ENCODE measurements around the gene SAMD13. TPM values are rescaled to one million over a fixed set of nuclear protein-coding genes. Genes with fewer than 3 reads are reported as not detected.

SAMD13 gene
- total and polyA plus RNA-seq, 10 of the 15 experiments (the other 5 are each of a cell fraction or from before 2014, with no cell fraction given) = 0.81 to 1.9 (median 1.2) TPM; not detected in 1

GRCh38 chr1:84259376-84259775 lies 42.1 kb upstream of the SAMD13 start:
- in situ Hi-C loops (cut with MboI) = no loop called here
- ATAC-seq (no peak), FAIRE-seq (no peak), DNase-seq (ENCODE audit: low read depth, low spot score) (no peak)
- RAD21 ChIA-PET (ENCODE audit: unreplicated experiment) = interaction anchor here (0.6 kb wide), 1 partner anchor 10 kb away, joined by 3 read pairs; no protein-coding TSS in a partner anchor
- no peaks in the 10 kb centered on the region for H3K36me3 ChIP-seq (ENCODE audit: control insufficient read depth in 2 of 2, insufficient read depth in 2 of 2, low read length in 1 of 2)
- SMC1A ChIA-PET (ENCODE audit: uncharacterized antibody, unreplicated experiment) = no interaction called here
- no peak overlapping the region for H3K4me2 ChIP-seq (ENCODE audit: control insufficient read depth, insufficient read depth)
- H3K79me2 ChIP-seq (ENCODE audit: control insufficient read depth, insufficient read depth, low read length) = no peaks in the 10 kb centered on the region
- CTCF ChIA-PET = no interaction called here
- no peak overlapping the region for H3K27ac ChIP-seq (ENCODE audit: control insufficient read depth, insufficient read depth)
- 32% methylated on average over 2 of the region's 2 CpGs for WGBS (ENCODE audit: insufficient coverage, insufficient replicate concordance, low lambda C conversion rate, missing lambda C conversion rate)
- BruUV-seq (replicated peaks) = no TSS peak
- intact Hi-C loops (cut with micrococcal nuclease; ENCODE audit: unreplicated experiment) = no loop called here
- H3K4me1 ChIP-seq (ENCODE audit: control insufficient read depth, insufficient read depth, low read length) = no peaks in the 10 kb centered on the region
- no peaks in the 10 kb centered on the region for H3K27me3 ChIP-seq (replicated peaks in 1 of 2; ENCODE audit: control insufficient read depth in 2 of 2, insufficient read depth in 2 of 2, low read length in 1 of 2)
- POLR2A ChIA-PET = no interaction called here
- H3K9ac ChIP-seq (ENCODE audit: control insufficient read depth, insufficient read depth, low read length) = no peak overlapping the region
- H3K4me3 ChIP-seq = no peak overlapping the region
- H4K20me1 ChIP-seq (ENCODE audit: control insufficient read depth, insufficient read depth) = no peaks in the 10 kb centered on the region; the same call in 1 of the 2 replicates
- TF ChIP-seq ATF7 (IDR thresholded peaks at IDR 0.05; ENCODE audit: low read depth) (no peak), SREBF1 (IDR thresholded peaks at IDR 0.05; ENCODE audit: low read length) (no peak), FOXM1 (IDR thresholded peaks at IDR 0.05; ENCODE audit: low read depth, low read length) (no peak), CREM (IDR thresholded peaks at IDR 0.05; ENCODE audit: low read depth) (no peak), KDM1A (IDR thresholded peaks at IDR 0.05; ENCODE audit: borderline replicate concordance) (no peak), PML (IDR thresholded peaks at IDR 0.05; ENCODE audit: low read length) (no peak), MTA3 (IDR thresholded peaks at IDR 0.05; ENCODE audit: borderline replicate concordance, low read length) (no peak), RBBP5 (conservative IDR thresholded peaks at IDR 0.05) (no peak), TARDBP (IDR thresholded peaks at IDR 0.05; ENCODE audit: borderline replicate concordance) (no peak), EP300 (IDR thresholded peaks at IDR 0.05; ENCODE audit: borderline replicate concordance in 1 of 2, control insufficient read depth in 1 of 2, low read depth in 2 of 2, low read length in 2 of 2) (no peak), ZZZ3 (IDR thresholded peaks at IDR 0.05; ENCODE audit: control insufficient read depth, insufficient read length, low read depth) (no peak), PBX3 (IDR thresholded peaks at IDR 0.05; ENCODE audit: insufficient replicate concordance, low read depth, low read length) (no peak), NR2C2 (IDR thresholded peaks at IDR 0.05; ENCODE audit: borderline replicate concordance, control insufficient read depth, insufficient read length, low read depth) (no peak), FOS (IDR thresholded peaks at IDR 0.05; ENCODE audit: borderline replicate concordance, extremely low read depth, insufficient read length) (no peak), PRDM15 (CRISPR knock-in tag; IDR thresholded peaks at IDR 0.05) (no peak)
- H3K9me3 ChIP-seq (replicated peaks; ENCODE audit: control insufficient read depth, insufficient read depth, low read length) = no peaks in the 10 kb centered on the region
- no peak overlapping the region for H2AFZ ChIP-seq (ENCODE audit: control insufficient read depth, low read depth, low read length)

Measured in GM12878 (cell line).